Measurements from ENCODE around the gene MINK1.

GRCh38 chr17:4946312-4946976 is 113.3 kb downstream of the MINK1 start:
- TF ChIP-seq POLR2A (IDR thresholded peaks at IDR 0.05; ENCODE audit: low read length) (no peak), GATA1 (IDR thresholded peaks at IDR 0.05; ENCODE audit: low read depth, low read length) (no peak)

Measured in erythroblast (primary cell).